ENCODE measurements around the gene E2F4. TPM values are rescaled to one million over a fixed set of nuclear protein-coding genes. Genes with fewer than 3 reads are reported as not detected.

E2F4 gene
- total RNA-seq, 1 donor from 2014 or later: 113 TPM

GRCh38 chr16:67163164-67163998 lies 28.6 kb upstream of the E2F4 start:
- Mint-ChIP-seq H3K9me3 (ENCODE audit: unreplicated experiment) (no peaks in the 10 kb centered on the region), H3K4me3 (ENCODE audit: unreplicated experiment) (no peak overlapping the region), H3K27ac (ENCODE audit: unreplicated experiment) (no peak overlapping the region), H3K4me1 (ENCODE audit: unreplicated experiment) (peaks cover 10% of the 10 kb centered on the region), H3K27me3 (ENCODE audit: unreplicated experiment) (peaks cover 33% of the 10 kb centered on the region), H3K36me3 (ENCODE audit: low read depth, unreplicated experiment) (peaks cover 3% of the 10 kb centered on the region)
- DNase-seq (ENCODE audit: low spot score): no peak
- no peak for TF ChIP-seq CTCF (IDR thresholded peaks at IDR 0.05; ENCODE audit: unreplicated experiment)

GRCh38 chr16:67163999-67164558 lies 27.9 kb upstream of the E2F4 start:
- DNase-seq (ENCODE audit: low spot score): no peak
- Mint-ChIP-seq H3K9me3 (ENCODE audit: unreplicated experiment) (no peaks in the 10 kb centered on the region), H3K27ac (ENCODE audit: unreplicated experiment) (no peak overlapping the region), H3K36me3 (ENCODE audit: low read depth, unreplicated experiment) (no peaks in the 10 kb centered on the region), H3K4me1 (ENCODE audit: unreplicated experiment) (peaks cover 4% of the 10 kb centered on the region), H3K4me3 (ENCODE audit: unreplicated experiment) (no peak overlapping the region), H3K27me3 (ENCODE audit: unreplicated experiment) (peaks cover 34% of the 10 kb centered on the region)
- no peak for TF ChIP-seq CTCF (IDR thresholded peaks at IDR 0.05; ENCODE audit: unreplicated experiment)

- no peak for TF ChIP-seq CTCF (IDR thresholded peaks at IDR 0.05; ENCODE audit: unreplicated experiment)
- DNase-seq (ENCODE audit: low spot score): no peak
- Mint-ChIP-seq H3K4me1 (ENCODE audit: unreplicated experiment) (peaks cover 4% of the 10 kb centered on the region), H3K36me3 (ENCODE audit: low read depth, unreplicated experiment) (no peaks in the 10 kb centered on the region), H3K9me3 (ENCODE audit: unreplicated experiment) (no peaks in the 10 kb centered on the region), H3K4me3 (ENCODE audit: unreplicated experiment) (no peak within 1 kb of the TSS), H3K27ac (ENCODE audit: unreplicated experiment) (no peak within 1 kb of the TSS), H3K27me3 (ENCODE audit: unreplicated experiment) (peaks cover 37% of the 10 kb centered on the region)
Observed at GRCh38 chr16:67164599-67165061, 27.3 kb upstream of the E2F4 start, which contains the start of gene HSF4. TSS of gene HSF4 (plus strand) at chr16:67164745. CDS start at chr16:67164812, 67 bp downstream.

GRCh38 chr16:67165121-67166078 lies 26.6 kb upstream of the E2F4 start:
- Mint-ChIP-seq H3K4me3 (ENCODE audit: unreplicated experiment) (no peak overlapping the region), H3K4me1 (ENCODE audit: unreplicated experiment) (peaks cover 7% of the 10 kb centered on the region), H3K36me3 (ENCODE audit: low read depth, unreplicated experiment) (no peaks in the 10 kb centered on the region), H3K27me3 (ENCODE audit: unreplicated experiment) (peaks cover 39% of the 10 kb centered on the region), H3K9me3 (ENCODE audit: unreplicated experiment) (no peaks in the 10 kb centered on the region), H3K27ac (ENCODE audit: unreplicated experiment) (no peak overlapping the region)
- TF ChIP-seq CTCF (IDR thresholded peaks at IDR 0.05; ENCODE audit: unreplicated experiment): no peak
- DNase-seq (ENCODE audit: low spot score): no peak

All from endothelial cell (in vitro differentiated cells).